Type B pancreatic cell (in vitro differentiated cells): ENCODE data around the gene TAF6. TPM values are rescaled to one million over a fixed set of nuclear protein-coding genes. Genes with fewer than 3 reads are reported as not detected.

Source experiments
- DNase-seq: peaks from one replicate; pipeline ENCODE4 v3.0.0; 2021; ENCODE audit warnings: mixed read lengths; ENCODE audit not compliant: unreplicated experiment; ENCODE audit errors: extremely low spot score
- H3K27ac Mint-ChIP-seq: 2 replicates; pipeline ENCODE4 v1.8.0; 2021; ENCODE audit warnings: mild to moderate bottlenecking, mixed read lengths
- H3K27me3 Mint-ChIP-seq: 2 replicates; pipeline ENCODE4 v1.8.0; 2021; ENCODE audit warnings: mixed read lengths
- H3K36me3 Mint-ChIP-seq: 2 replicates; pipeline ENCODE4 v1.8.0; 2021; ENCODE audit warnings: mixed read lengths
- H3K4me1 Mint-ChIP-seq: one replicate; pipeline ENCODE4 v1.8.0; 2021; ENCODE audit warnings: mixed read lengths; ENCODE audit not compliant: unreplicated experiment
- H3K4me3 Mint-ChIP-seq: 2 replicates; pipeline ENCODE4 v1.8.0; 2021; ENCODE audit warnings: mild to moderate bottlenecking, mixed read lengths
- H3K9me3 Mint-ChIP-seq: 2 replicates; pipeline ENCODE4 v1.8.0; 2021; ENCODE audit warnings: mixed read lengths
- CTCF ChIP-seq: fragments of 200-600 bp; sonication (generic); conservative IDR thresholded peaks from 2 replicates; pipeline ENCODE4 v1.5.0; 2021; ENCODE audit warnings: antibody characterized with exemption, mild to moderate bottlenecking
- total RNA-seq: library from RNA; stranded (reverse); gene quantifications from 2 replicates; pipeline ENCODE4 v1.2.1, GENCODE V29; 2021; ENCODE audit warnings: low replicate concordance

Gene TAF6
- total RNA-seq, 1 donor from 2014 or later, result 77.7 TPM

DNA sequence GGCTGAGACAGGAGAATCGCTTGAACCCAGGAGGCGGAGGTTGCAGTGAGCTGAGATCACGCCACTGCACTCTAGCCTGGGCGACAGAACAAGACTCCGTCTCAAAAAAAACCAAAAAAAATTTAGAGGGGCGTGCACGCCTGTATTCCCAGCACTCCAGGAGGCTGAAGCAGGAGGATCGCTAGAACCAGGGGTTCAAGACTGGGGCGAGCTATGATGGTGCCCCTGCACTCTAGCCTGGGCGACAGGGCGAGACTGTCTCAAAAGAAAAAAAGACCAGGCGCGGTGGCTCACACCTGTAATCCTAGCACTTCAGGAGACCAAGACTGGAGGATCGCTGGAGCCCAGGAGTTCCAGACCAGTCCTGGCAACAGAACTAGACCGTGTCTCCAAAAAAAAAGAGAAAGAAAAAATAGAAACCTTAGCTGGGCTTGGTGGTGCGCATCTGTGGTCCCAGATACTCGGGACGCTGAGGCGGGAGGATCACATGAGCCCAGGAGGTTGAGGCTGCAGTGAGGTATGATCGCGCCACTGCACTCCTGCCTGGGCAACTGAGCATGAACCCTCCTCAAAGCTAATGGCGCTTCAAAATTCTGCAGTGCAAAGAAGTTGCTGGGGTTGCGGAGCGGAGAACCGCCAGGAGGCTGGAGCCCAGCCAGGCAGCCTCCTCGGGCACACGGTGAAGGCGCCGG is 7.2 kb upstream of the TAF6 start:
- peak overlapping the region; percentile 100 for H3K4me3 Mint-ChIP-seq
- DNase-seq, result no peak
- no peaks in the 10 kb centered on the region for H3K9me3 Mint-ChIP-seq
- H3K27me3 Mint-ChIP-seq, result no peaks in the 10 kb centered on the region
- peak overlapping the region; percentile 100 for H3K27ac Mint-ChIP-seq
- peak; percentile 23 for TF ChIP-seq CTCF
- peaks cover 17% of the 10 kb centered on the region for H3K4me1 Mint-ChIP-seq
- no peaks in the 10 kb centered on the region for H3K36me3 Mint-ChIP-seq

- no peak for TF ChIP-seq CTCF
- Mint-ChIP-seq H3K27ac (peak overlapping the region; percentile 39), H3K4me3 (peak overlapping the region; percentile 100), H3K27me3 (no peaks in the 10 kb centered on the region), H3K36me3 (no peaks in the 10 kb centered on the region), H3K4me1 (peaks cover 23% of the 10 kb centered on the region), H3K9me3 (no peaks in the 10 kb centered on the region)
- DNase-seq, result no peak
Observed at GRCh38 chr7:100124301-100125230, 5.4 kb upstream of the TAF6 start.

GRCh38 chr7:100122568-100122967 is 3.4 kb upstream of the TAF6 start:
- Mint-ChIP-seq H3K27me3 (no peaks in the 10 kb centered on the region), H3K4me3 (peak overlapping the region; percentile 54), H3K4me1 (peaks cover 17% of the 10 kb centered on the region), H3K9me3 (no peaks in the 10 kb centered on the region), H3K27ac (no peak overlapping the region), H3K36me3 (peaks cover 5% of the 10 kb centered on the region)
- DNase-seq, result no peak
- no peak for TF ChIP-seq CTCF

DNA sequence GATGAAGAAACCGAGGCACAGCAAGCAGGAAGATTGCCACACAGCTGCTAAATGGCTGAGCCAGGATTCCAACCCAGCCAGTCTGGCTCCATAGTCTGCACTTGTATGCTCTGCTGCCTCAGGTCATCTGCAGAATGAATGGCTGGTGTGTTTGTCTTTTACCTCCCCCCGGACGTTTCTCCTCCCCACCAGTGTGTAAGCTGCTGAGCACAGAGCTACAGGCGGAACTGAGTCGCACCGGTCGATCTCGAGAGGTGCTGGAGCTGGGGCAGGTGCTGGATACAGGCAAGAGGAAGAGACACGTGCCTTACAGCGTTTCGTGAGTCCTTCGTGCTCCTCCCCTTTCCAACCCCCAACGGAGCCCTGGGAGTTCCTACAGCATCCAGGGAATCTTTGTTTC is 2.9 kb upstream of the TAF6 start:
- Mint-ChIP-seq H3K4me3 (peak overlapping the region; percentile 49), H3K27ac (peak overlapping the region; percentile 43), H3K4me1 (peaks cover 17% of the 10 kb centered on the region), H3K9me3 (no peaks in the 10 kb centered on the region), H3K36me3 (peaks cover 5% of the 10 kb centered on the region), H3K27me3 (no peaks in the 10 kb centered on the region)
- DNase-seq, result no peak
- no peak for TF ChIP-seq CTCF

- H3K36me3 Mint-ChIP-seq, result peaks cover 12% of the 10 kb centered on the region
- TF ChIP-seq CTCF, result no peak
- no peaks in the 10 kb centered on the region for H3K9me3 Mint-ChIP-seq
- no peaks in the 10 kb centered on the region for H3K27me3 Mint-ChIP-seq
- peak overlapping the region; percentile 99 for H3K27ac Mint-ChIP-seq
- H3K4me1 Mint-ChIP-seq, result peaks cover 13% of the 10 kb centered on the region
- H3K4me3 Mint-ChIP-seq, result peak overlapping the region; percentile 95
- no peak for DNase-seq
Observed at GRCh38 chr7:100120733-100121036, 1.5 kb upstream of the TAF6 start.
